IMR-90 (cell line): ENCODE results near the gene ZNF213. TPM values are rescaled to one million over a fixed set of nuclear protein-coding genes. Genes with fewer than 3 reads are reported as not detected.

ENCODE experiments used
- ATAC-seq: fragments of 200-7000 bp; cut with Tn5 transposase; 2 replicates; pipeline ENCODE4 v1.9.1; 2020; ENCODE audit warnings: low read depth, mild to moderate bottlenecking, moderate library complexity
- BruUV-seq: library from RNA; stranded (reverse); fragments of 400-500 nt; replicated peaks from 2 replicates; lab custom pipeline; 2021; lab: Mats Ljungman, UMichigan
- CTCF ChIA-PET: fragments of 300-600 bp; formaldehyde crosslinking; extraction: SDS; loops from one replicate; lab custom pipeline; 2021; ENCODE audit warnings: antibody characterized with exemption; lab: Yijun Ruan, JAX
- POLR2A ChIA-PET: fragments of 300-600 bp; sonication (Branson Sonifier 250); formaldehyde crosslinking; loops from one replicate; lab custom pipeline; 2022; ENCODE audit warnings: antibody characterized with exemption; ENCODE audit not compliant: unreplicated experiment; lab: Charles Lee
- DNase-seq: peaks from one replicate; pipeline ENCODE4 v3.0.0; 2013
- H2AFZ ChIP-seq: replicated peaks from 2 replicates; pipeline ENCODE3; 2013; ENCODE audit warnings: low read length, mild to moderate bottlenecking; ENCODE audit not compliant: poor library complexity
- H2AK5ac ChIP-seq: 2 replicates; pipeline ENCODE4 v1.6.1; 2013; ENCODE audit warnings: low read depth, low read length, inconsistent platforms
- H2AK9ac ChIP-seq: replicated peaks from 2 replicates; pipeline ENCODE3; 2013; ENCODE audit warnings: mild to moderate bottlenecking, low read depth, low read length, moderate library complexity; ENCODE audit not compliant: poor library complexity
- H2BK120ac ChIP-seq: 2 replicates; pipeline ENCODE4 v1.6.1; 2013; ENCODE audit warnings: low read depth, low read length, inconsistent platforms
- H2BK15ac ChIP-seq: 3 replicates; pipeline ENCODE4 v1.6.1; 2013; ENCODE audit warnings: low read depth, low read length, inconsistent platforms
- H2BK20ac ChIP-seq: 2 replicates; pipeline ENCODE4 v1.6.1; 2013; ENCODE audit warnings: low read depth, mild to moderate bottlenecking, inconsistent platforms, low read length, moderate library complexity
- H2BK5ac ChIP-seq: 2 replicates; pipeline ENCODE4 v1.6.1; 2013; ENCODE audit warnings: mild to moderate bottlenecking, low read depth, low read length, inconsistent platforms; ENCODE audit not compliant: poor library complexity, severe bottlenecking
- H3K14ac ChIP-seq: replicated peaks from 2 replicates; pipeline ENCODE4 v1.6.1; 2013; ENCODE audit warnings: low read depth, low read length, inconsistent platforms
- H3K18ac ChIP-seq: 2 replicates; pipeline ENCODE4 v1.6.1; 2013; ENCODE audit warnings: low read depth, low read length, control low read depth
- H3K23ac ChIP-seq: 2 replicates; pipeline ENCODE4 v1.6.1; 2013; ENCODE audit warnings: low read depth, low read length, inconsistent platforms
- H3K27ac ChIP-seq: 2 replicates; pipeline ENCODE4 v1.5.1; 2013; ENCODE audit warnings: mild to moderate bottlenecking, control low read depth, low read length; ENCODE audit not compliant: insufficient read depth
- H3K27me3 ChIP-seq: 2 replicates; pipeline ENCODE4 v1.6.1; 2013; ENCODE audit warnings: low read length; ENCODE audit not compliant: control insufficient read depth, insufficient read depth
- H3K36me3 ChIP-seq: 2 replicates; pipeline ENCODE4 v1.6.1; 2013; ENCODE audit warnings: low read length, mixed read lengths; ENCODE audit not compliant: control insufficient read depth, insufficient read depth
- H3K4ac ChIP-seq: 2 replicates; pipeline ENCODE4 v1.6.1; 2013; ENCODE audit warnings: low read depth, low read length, inconsistent platforms
- H3K4me1 ChIP-seq: 2 replicates; pipeline ENCODE4 v1.6.1; 2013; ENCODE audit warnings: low read length, mixed read lengths; ENCODE audit not compliant: control insufficient read depth, insufficient read depth
- H3K4me2 ChIP-seq: 2 replicates; pipeline ENCODE4 v1.6.1; 2013; ENCODE audit warnings: low read depth, mild to moderate bottlenecking, control low read depth, low read length, moderate library complexity
- H3K4me3 ChIP-seq: 2 replicates; pipeline ENCODE4 v1.5.1; 2013; ENCODE audit warnings: low read depth, mild to moderate bottlenecking, control low read depth, low read length, moderate library complexity; ENCODE audit not compliant: insufficient read depth
- H3K56ac ChIP-seq: 2 replicates; pipeline ENCODE4 v1.6.1; 2013; ENCODE audit warnings: low read length, inconsistent platforms; ENCODE audit not compliant: insufficient read depth; ENCODE audit errors: extremely low read depth
- H3K79me1 ChIP-seq, 2 experiments: 2 replicates each; pipeline ENCODE4 v1.6.1; 2013; ENCODE audit warnings: low read length in 2 of 2, inconsistent platforms in 1 of 2, low read depth in 1 of 2
- H3K9ac ChIP-seq: 2 replicates; pipeline ENCODE4 v1.6.1; 2013; ENCODE audit warnings: low read depth, low read length, control low read depth
- H3K9me1 ChIP-seq: 2 replicates; pipeline ENCODE4 v1.6.1; 2013; ENCODE audit warnings: low read length, inconsistent platforms; ENCODE audit not compliant: insufficient read depth
- H3K9me3 ChIP-seq: 2 replicates; pipeline ENCODE4 v1.6.1; 2013; ENCODE audit warnings: low read length; ENCODE audit not compliant: control insufficient read depth, insufficient read depth
- H4K20me1 ChIP-seq: 2 replicates; pipeline ENCODE4 v1.6.1; 2013; ENCODE audit warnings: low read length, inconsistent platforms; ENCODE audit not compliant: insufficient read depth
- H4K5ac ChIP-seq: 2 replicates; pipeline ENCODE4 v1.6.1; 2013; ENCODE audit warnings: mild to moderate bottlenecking, low read depth, low read length, control low read depth
- H4K8ac ChIP-seq, 2 experiments: 2 replicates each; pipeline ENCODE4 v1.6.1; 2013; ENCODE audit warnings: low read depth in 2 of 2, low read length in 2 of 2, control low read depth in 1 of 2, inconsistent platforms in 1 of 2
- H4K91ac ChIP-seq: 2 replicates; pipeline ENCODE4 v1.6.1; 2013; ENCODE audit warnings: low read depth, low read length, inconsistent platforms; ENCODE audit not compliant: insufficient read depth
- CHD1 ChIP-seq: IDR thresholded peaks from 2 replicates; pipeline ENCODE4 v1.6.1; 2012; ENCODE audit warnings: low read depth, low read length, improper control_type of control experiment
- MAFK ChIP-seq: IDR thresholded peaks from 2 replicates; pipeline ENCODE4 v1.6.1; 2012; ENCODE audit warnings: low read depth, low read length, improper control_type of control experiment
- MAZ ChIP-seq: IDR thresholded peaks from 2 replicates; pipeline ENCODE4 v1.6.1; 2012; ENCODE audit warnings: low read depth, mild to moderate bottlenecking, low read length, improper control_type of control experiment, moderate library complexity, borderline replicate concordance
- RAD21 ChIP-seq: IDR thresholded peaks from 2 replicates; pipeline ENCODE4 v1.6.1; 2012; ENCODE audit warnings: low read length, improper control_type of control experiment
- RFX5 ChIP-seq: IDR thresholded peaks from 2 replicates; pipeline ENCODE4 v1.8.0; 2012; ENCODE audit warnings: low read depth, mild to moderate bottlenecking, low read length, moderate library complexity
- WGBS, 2 experiments: methylation state at CpG; one replicate each; pipeline versions ENCODE4 v1.1.5 to v1.1.7; 2013; ENCODE audit warnings: missing lambda C conversion rate in 2 of 2; ENCODE audit not compliant: insufficient read length in 1 of 2; ENCODE audit errors: extremely low coverage in 2 of 2; 5-methylcytosine and 5-hydroxymethylcytosine counted together
- dilution Hi-C: fragments of 300-500 bp; cut with HindIII; formaldehyde crosslinking; loops from one replicate; pipeline ENCODE4 v1.14.3; 2018; ENCODE audit warnings: low sequenced_read_pairs; ENCODE audit not compliant: unreplicated experiment
- in situ Hi-C: fragments of 300-500 bp; cut with MboI; formaldehyde crosslinking; loops from 3 replicates; pipeline ENCODE4 v1.14.3; 2019; ENCODE audit warnings: low sequenced_read_pairs, inconsistent platforms, mixed read lengths
- intact Hi-C: fragments of 100-400 bp; cut with micrococcal nuclease; formaldehyde crosslinking; loops from 2 replicates; pipeline ENCODE4 v1.10.0; 2022
- polyA plus RNA-seq, 3 experiments: library from polyadenylated mRNA; depleted of rRNA; stranded (reverse); fragments of >200 nt; gene quantifications; 2 replicates each; pipeline ENCODE4 v1.2.3, GENCODE V29; 2012; ENCODE audit warnings: low replicate concordance in 1 of 3
- total RNA-seq: library from RNA; depleted of rRNA; stranded (reverse); fragments of >200 nt; gene quantifications from 2 replicates; pipeline ENCODE4 v1.2.3, GENCODE V29; 2012

The ZNF213 gene
- total and polyA plus RNA-seq, 2 of the 4 experiments (the other 2 are of a cell fraction): 0.72 to 4.0 TPM

- Histone ChIP-seq H4K20me1 (peaks cover 9% of the 10 kb centered on the region), H3K9me3 (no peaks in the 10 kb centered on the region), H3K4me1 (peaks cover 2% of the 10 kb centered on the region; the same call in 1 of the 2 replicates), H3K18ac (no peak overlapping the region), H2AK5ac (no peak overlapping the region), H3K56ac (no peak overlapping the region), H3K79me1 (no peaks in the 10 kb centered on the region), H2BK20ac (no peak overlapping the region), H3K14ac (no peak overlapping the region), H2AFZ (peak overlapping the region; percentile 85), H3K4me3 (no peak overlapping the region), H3K9ac (no peak overlapping the region), H3K27me3 (peaks cover 48% of the 10 kb centered on the region), H3K4ac (no peak overlapping the region), H2BK15ac (no peak overlapping the region), H2BK120ac (no peak overlapping the region), H3K27ac (no peak overlapping the region), H2AK9ac (no peak overlapping the region), H3K36me3 (no peaks in the 10 kb centered on the region), H3K9me1 (0 out of 2 replicates have a peak, but pooled peaks cover 2% of the 10 kb centered on the region), H2BK5ac (no peak overlapping the region), H4K91ac (no peak overlapping the region), H3K23ac (no peak overlapping the region), H4K8ac (no peak overlapping the region), H4K5ac (no peak overlapping the region), H3K4me2 (no peak overlapping the region)
- DNase-seq: no peak
- ATAC-seq: no peak
- ChIA-PET CTCF (no interaction called here), POLR2A (no interaction called here)
- TF ChIP-seq MAFK (no peak), CHD1 (no peak), MAZ (no peak), RFX5 (no peak), RAD21 (no peak)
- in situ Hi-C loops: no loop called here
- dilution Hi-C loops: no loop called here
- no CpG with 5 or more reads among the region's 28 CpGs for WGBS, 2 experiments
- no TSS peak for BruUV-seq
- intact Hi-C loops: no loop called here
These were observed 39.9 kb downstream of the ZNF213 start for GRCh38 chr16:3174618-3175148.
